ENCODE results near the gene TMEM220.
A peak's percentile ranks its signal among the peaks of the same experiment; 100 is the strongest.

Gene TMEM220

DNA sequence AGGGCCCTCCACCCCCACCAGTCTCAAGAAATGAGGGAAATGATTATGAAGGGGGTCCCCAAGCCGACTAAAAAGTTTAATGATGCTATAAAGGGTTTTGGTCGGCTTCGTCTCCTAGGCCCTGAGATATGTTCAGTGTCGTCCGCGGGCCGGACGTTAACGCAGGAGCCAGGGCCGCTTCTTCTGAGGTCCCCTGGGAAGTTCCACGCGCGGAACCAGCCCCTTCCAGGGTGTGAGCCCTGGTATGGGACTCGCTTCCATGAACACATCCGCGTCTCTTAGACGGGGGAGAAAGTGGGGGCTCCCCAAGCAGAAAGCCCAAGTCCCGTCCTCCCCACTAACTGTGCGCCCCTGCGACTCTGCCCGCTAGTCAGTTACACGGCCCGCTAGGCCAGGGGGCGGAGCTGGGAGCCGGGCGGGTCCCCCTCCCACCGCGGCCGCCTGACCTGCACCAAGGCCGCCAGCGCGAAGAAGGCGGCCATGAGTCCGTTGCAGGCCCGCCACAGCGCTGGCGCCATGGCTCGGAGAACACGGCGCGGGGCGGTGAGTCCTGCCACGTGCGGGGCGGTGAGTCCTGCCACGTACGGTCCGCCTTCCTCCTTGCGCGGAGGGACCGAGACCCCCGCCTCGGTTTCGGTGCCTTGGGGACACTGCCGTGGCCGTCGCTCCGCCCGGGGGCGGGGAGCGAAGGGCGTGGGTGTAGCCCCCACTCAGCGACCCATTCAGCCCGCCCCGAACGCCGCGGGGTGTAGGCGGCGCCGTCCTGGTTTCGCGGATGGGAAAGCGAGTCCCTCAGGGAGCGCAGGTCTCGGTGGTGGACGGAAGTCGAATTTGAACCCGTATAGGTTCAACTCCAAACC is at the start of gene TMEM220:
TMEM220 (minus strand) TSS at position 690 of the 860 bp plus-strand sequence; CDS start at position 518, 172 bp downstream.
- DNase-seq (ENCODE audit: low read depth), result peak; percentile 81

DNA sequence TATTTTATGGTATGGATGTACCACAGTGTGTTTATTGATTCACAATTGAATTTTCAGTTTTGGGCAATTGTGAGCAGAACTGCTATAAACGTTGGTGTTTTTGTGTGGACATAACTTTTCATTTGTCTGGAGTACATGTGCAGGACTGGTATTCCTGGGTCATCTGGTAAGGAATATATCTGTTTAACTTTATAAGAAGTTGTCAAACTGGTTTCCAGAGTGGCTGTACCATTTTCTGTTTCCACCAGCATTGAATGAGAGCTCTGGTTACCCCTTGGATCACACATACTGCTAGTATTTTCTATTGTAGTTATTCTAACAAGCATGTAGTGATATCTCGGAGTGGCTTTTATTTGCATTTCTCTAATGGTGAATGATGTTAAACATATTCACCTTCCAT is 49.8 kb upstream of the TMEM220 start:
- DNase-seq (ENCODE audit: low read depth), result no peak

GRCh38 chr17:10777890-10778289 is 48.1 kb upstream of the TMEM220 start:
- no peak for DNase-seq (ENCODE audit: low read depth)

DNA sequence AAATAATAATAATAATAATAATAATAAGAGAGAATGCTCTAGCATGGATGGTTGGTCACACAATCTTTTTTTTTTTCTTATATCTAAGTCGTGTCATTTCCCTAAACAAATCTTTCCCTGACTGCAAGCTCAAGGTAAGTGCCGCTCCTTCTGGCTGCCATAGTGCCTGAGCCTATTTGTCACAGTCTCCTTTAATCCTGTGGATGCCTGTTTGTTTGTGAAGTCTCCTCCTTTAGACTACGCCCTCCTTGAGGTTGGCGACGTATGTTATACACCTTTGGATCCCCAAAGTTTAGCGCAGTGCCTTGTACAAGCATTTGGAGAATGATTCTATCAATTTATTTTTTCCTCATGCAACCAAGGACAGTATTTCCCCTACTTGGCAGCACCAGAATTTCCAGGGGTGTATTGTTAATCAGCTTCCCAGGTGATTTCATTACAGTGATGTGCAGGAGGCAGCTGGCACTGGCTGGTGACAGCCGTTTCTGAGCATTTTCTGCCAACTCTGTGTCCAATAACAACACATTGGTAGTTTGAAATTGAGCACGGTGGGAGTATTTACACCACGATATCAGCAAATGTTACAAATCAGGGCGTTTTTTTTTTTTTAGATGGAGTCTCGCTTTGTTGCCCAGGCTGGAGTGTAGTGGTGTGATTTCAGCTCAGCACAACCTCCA is 47.4 kb upstream of the TMEM220 start:
- DNase-seq (ENCODE audit: low read depth), result no peak

DNA sequence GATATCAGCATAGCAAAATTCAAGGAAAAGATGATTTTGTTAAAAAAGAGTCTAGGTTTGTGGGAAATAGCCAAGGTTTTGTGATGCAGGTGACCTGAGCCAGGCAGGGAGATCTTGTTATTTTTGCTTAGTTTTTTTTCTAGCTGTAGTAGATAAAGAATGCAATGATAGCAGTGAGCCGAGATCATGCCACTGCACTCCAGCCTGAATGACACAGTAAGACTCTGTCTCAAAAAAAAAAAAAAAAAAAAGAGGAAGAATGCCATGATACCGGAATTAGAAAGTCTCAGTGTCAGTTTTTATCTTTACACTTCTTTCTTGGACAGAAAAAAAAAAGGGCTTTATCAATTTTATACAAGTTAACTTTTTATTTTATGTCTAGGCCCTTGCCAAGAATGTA is 46.6 kb upstream of the TMEM220 start:
- no peak for DNase-seq (ENCODE audit: low read depth)

GRCh38 chr17:10775740-10776356 is 46.0 kb upstream of the TMEM220 start:
- DNase-seq (ENCODE audit: low read depth), result no peak

DNA sequence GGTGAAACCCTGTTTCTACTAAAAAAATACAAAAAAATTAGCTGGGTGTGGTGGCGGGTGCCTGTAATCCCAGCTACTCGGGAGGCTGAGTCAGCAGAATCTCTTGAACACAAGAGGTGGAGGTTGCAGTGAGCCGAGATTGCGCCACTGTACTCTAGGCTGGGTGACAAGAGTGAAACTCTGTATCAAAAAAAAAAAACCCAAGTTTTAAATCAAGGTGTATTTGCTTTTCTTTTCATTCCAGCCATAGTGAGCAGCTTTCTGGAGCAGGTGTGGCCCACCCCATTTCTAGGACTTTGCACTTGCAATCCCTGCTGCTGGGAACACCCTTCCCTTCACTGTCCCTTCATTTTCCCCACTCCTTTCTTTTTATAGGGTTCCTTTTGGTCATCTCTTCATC is 45.2 kb upstream of the TMEM220 start:
- DNase-seq (ENCODE audit: low read depth), result no peak

DNA sequence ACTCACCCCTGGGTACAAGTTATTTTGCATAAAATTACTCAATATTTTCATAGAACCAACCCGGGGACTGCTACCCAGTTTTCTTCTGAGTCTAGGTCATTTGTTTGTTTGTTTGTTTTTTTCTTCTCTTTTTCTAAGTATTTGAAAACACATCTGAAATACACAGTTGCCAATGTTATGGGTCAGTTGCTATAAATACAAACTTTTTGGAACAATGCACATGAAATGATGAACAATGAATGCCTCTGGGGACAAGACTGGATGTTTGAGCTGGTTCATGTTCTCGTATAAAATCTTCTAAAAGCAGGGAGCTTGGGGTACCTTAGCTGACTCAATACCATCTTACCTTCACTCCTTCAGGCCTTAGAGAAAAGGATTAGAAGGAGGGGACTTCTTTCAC is 43.6 kb upstream of the TMEM220 start:
- DNase-seq (ENCODE audit: low read depth), result no peak

DNA sequence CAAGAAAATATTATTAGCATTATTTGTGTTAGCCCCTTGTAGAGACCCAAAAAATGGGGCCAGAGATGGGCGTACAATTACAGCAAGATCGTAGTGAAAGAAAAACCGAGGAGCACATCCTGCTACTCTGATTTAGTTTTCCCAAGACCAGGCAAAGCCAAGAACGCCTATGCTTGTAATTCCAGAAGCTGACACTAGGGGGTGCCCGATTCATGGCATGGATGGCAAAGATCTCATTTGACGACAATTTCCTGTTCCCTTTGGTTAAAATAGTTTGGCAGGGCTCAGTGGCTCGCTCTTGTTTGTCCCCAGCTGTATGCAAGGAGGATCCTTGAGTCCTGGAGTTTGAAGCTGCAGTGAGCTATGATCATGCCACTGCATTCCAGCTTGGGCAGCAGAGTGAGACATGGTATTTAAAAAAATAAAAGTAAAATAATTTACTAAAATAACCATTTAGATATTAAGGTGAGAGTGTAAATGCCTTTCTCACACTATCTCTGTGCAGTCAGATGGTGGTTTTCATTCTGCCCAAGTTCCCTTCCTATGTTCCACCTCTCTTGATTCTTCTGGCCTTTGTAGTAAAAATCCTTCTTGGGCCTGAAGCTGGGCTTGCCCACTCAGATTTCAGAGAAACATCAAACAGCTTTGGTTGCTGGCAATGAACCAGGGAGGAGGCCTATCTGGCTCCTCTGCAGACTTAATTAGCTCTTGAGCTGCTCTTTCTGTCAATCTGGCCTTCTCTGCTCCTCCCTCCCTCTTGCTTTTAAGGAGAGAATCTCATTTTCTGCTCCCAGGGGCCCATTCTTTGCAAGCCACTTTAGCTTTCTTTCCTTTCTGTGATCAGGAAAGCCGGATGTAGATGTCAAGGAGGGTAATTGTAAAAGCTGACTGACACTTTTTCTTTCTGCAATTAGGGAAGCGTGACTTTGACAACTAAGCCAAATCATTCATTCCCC is 42.9 kb upstream of the TMEM220 start:
- no peak for DNase-seq (ENCODE audit: low read depth)

- DNase-seq (ENCODE audit: low read depth), result no peak
Observed at GRCh38 chr17:10771148-10771547, 41.3 kb upstream of the TMEM220 start.

GRCh38 chr17:10769840-10770239 is 40.0 kb upstream of the TMEM220 start:
- DNase-seq (ENCODE audit: low read depth), result no peak

DNA sequence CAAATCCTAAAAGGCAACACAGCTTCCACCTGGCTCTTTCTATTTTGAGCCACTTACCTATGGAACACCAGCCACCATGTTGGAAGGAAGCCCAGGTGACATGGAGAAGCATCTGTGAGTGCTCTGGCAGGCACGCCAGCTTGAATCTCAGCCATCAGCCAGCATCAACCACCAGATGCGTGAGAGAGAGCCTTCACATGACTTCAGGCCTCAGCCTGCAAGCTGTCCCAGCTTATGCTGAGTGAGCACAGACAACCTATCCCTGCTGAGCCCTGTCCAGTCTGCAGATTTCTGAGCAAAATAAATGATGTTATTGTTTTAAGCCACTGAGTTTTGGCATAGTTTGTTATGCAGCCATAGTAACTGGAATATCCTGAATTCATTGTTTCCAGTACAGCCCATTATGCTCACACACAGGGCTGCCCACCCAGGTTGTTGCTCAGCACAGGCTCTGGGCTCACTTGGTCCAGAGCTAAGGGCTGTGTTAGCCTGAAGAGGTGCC is 39.0 kb upstream of the TMEM220 start:
- DNase-seq (ENCODE audit: low read depth), result no peak

GRCh38 chr17:10767232-10767631 is 37.4 kb upstream of the TMEM220 start:
- DNase-seq (ENCODE audit: low read depth), result no peak

DNA sequence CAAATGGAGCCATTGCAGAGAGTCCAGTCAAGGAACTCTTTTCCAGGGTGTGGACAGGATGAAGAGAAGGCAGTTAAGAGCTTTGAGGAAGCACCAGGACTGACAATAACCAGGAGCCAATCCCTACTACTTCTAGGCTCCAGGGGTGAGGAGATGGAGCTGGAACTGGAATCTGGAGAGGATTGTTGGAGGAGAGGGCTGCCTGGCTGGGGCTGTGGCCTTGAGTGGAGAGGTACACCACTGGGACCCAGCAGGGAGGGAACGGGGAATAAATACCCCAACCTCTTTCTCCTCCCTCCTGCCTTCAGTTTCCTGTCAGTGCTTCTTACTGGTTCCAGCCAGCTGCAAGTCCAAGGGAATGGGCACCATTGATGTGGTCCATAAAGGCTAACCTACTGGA is 32.2 kb upstream of the TMEM220 start:
- no peak for DNase-seq (ENCODE audit: low read depth)

DNA sequence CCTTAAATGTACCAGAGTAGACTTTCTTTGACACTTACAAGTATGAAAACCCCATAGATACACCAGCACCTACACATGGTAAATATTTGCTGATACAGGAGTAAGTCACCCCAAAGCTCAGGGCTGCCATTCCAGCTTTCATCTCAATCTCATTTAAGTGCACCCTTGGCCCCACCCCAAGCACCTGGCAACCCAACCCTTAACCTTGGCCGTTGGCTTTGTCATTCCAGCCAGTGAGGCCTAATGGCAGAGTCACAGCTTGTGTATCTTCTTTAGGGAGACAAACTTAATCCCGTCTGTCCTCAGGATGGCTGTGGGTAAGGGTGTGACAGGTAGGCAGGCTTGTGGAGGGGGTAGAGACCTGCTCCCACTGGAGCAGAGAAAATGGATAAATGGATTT is 31.5 kb upstream of the TMEM220 start:
- no peak for DNase-seq (ENCODE audit: low read depth)

DNA sequence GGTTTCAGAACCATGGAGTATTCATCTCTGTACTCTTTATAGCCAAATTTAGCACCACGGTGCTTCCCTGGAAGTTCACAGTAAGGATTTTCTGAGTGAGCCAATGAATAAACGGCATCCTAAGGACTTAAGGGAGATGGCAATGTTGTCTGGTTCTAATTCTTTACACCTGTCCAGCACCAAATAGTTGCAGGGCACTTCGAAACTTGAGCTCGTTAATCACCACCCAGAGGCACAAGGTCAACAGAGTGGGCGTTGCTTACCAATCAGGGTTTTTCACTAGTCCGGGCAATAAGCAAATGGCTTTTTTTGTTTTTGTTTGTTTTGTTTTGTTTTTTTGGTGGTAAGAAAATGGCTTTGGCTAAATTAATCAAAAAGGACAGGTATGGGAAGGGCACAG is 28.2 kb upstream of the TMEM220 start:
- no peak for DNase-seq (ENCODE audit: low read depth)

DNA sequence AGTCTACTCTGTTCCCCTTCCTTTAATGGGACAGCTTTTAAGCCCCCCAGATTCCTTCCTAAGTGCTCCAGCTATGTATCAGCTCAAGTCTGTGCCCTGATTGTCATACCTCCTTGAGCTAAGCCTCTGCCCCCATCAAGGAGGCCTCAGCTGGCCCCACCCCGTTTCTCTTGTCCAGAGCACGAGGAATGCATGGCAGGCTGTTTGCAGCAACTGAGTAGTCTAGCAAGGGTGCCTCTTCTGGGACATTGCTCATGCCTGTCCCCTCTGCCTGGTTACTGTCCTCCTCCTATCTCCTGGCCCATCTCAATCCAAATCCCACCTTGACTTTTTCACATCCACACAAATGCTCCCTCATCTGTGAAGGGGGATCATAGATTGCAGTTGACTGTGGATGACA is 27.8 kb upstream of the TMEM220 start:
- DNase-seq (ENCODE audit: low read depth), result no peak

DNA sequence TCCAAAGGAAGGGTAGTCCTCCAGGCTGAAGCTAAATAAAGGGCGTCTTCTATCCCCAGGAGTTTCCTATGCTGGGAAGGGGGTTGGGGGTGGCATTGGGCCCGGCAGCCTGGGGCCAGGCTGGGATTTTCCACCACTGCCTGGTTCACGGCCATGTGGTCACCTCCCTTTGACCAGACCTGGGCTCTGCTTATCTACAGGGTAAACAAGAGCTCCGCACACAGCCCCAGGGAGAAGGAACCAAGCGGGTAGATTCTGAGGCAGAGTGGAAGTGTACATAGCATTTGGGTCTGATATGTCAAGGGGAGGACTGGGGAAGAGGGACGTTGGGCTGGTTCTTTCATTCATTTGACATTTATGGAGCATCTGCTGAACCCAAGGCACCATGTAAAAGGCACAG is 27.2 kb upstream of the TMEM220 start:
- no peak for DNase-seq (ENCODE audit: low read depth)

DNA sequence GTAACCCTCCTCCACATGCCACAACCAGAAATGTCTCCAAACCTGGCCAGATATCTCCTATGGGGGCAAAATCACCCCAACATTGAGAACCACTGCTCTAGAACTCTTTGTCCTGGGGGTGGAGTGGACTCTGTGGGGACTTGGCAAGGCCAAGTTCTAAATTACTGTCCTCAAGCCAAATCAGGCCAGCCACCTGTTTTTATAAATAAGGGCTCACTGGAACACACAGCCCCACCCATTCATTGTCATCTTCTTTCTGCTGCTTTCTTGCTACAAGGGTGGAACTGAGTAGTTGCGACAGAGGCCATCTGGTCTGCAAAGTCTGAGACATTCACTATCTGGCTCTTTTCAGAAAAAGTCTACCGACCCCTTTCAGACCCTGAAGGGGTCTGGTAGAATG is 26.8 kb upstream of the TMEM220 start:
- no peak for DNase-seq (ENCODE audit: low read depth)

- no peak for DNase-seq (ENCODE audit: low read depth)
Observed at GRCh38 chr17:10756185-10756584, 26.4 kb upstream of the TMEM220 start.

DNA sequence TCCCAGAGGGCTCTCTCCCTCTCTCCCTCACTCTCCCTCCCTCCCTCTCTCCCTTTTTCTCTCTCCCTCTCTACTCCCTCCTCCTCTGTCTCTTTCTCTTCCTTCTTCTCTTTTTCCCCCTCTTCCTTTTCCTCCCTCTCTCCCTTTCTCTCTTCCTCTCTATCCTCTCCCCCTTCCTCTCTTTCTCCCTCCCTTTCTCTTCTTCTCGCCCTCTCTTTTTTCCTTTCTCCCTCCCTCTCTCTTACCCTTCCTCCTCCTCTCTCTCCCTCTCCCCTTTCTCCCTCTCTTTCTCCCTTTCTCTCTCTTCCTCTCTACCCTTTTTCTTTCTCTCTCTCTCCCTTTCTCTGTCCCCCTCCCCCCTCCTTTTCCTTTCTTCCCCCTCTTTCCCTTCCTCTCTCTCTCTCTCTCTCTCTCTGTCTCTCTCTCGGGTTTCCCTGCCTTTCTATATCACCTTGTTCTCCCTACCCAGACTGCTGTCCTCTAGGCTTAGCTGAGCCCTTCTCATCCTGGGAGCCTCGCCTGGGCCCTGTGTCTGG is 25.8 kb upstream of the TMEM220 start:
- DNase-seq (ENCODE audit: low read depth), result no peak

Data from fibroblast of gingiva (primary cell).